Stimulated activated CD4-positive, alpha-beta T cell treated with anti-CD3 and anti-CD28 coated beads, Interleukin-1b, Interleukin-23, amount 100 ng/mL, for 4 hours (primary cell): ENCODE data around the gene BNC2.

Source experiments
- DNase-seq, 2 donors: peaks; one replicate each; pipeline ENCODE4 v3.0.0-alpha.2; 2020; ENCODE audit warnings: low read depth in 2 of 2

Gene BNC2

DNA sequence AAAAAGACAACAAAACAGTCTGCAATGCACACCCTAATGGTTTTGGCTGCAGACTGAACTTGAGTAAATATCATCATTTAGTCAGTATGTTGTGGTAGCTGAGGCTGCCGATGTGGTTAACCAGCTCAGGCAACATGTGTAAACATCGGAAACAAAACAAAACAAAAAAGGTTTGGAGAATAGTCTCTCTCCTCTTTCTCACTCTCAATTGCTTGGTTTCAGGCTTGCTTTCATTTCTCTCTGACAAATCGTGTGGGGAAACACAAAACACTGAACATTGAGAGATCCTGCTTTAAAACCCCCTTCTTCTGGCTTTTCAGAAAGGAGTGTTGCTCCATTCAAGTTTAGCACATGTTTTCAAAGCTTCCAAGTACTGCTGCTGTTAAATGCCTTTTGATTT, 453.3 kb downstream of the BNC2 start:
- no peak for DNase-seq

DNA sequence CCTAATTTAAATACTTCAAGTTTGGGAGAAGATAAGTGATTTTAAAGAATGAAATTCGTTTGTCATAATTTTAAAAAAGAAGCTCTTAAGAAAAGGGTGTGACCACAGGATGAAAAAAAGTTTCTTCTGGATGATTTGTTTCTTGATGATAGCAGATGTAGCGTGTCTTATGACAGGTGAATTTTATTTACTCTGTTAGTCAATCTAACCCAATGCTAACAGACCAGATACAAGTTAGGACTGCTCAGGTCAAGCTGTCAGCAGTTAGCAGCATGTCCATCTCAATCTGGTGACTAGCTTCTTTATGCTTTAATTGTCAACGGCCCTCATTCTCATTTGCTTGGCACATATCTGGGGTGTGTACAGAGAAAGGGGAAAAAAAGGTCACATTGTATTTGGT, 456.0 kb downstream of the BNC2 start:
- no peak for DNase-seq

DNA sequence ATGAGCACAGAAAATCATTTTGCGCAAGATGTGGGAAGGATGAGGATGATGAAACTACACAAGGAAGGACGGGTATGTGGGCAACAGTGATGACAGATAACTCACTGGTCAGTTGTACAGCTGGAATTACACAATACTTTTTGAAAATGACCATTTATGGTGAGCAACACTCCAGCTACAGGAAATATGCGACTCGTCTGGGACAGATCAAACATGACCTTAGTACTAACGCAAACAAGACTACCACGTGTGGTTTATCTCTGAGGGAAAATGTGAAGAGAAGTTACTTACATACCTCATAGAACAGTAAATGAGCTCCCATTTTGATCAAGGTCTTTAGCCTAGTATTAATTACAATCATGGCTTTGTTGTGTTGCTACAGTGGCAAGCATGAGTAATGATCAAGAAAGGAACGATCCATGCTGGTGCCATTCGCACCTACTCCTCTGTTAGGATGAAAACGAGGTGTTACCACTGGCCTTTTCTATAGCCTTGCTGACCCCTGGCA, 456.9 kb downstream of the BNC2 start:
- DNase-seq: no peak

DNA sequence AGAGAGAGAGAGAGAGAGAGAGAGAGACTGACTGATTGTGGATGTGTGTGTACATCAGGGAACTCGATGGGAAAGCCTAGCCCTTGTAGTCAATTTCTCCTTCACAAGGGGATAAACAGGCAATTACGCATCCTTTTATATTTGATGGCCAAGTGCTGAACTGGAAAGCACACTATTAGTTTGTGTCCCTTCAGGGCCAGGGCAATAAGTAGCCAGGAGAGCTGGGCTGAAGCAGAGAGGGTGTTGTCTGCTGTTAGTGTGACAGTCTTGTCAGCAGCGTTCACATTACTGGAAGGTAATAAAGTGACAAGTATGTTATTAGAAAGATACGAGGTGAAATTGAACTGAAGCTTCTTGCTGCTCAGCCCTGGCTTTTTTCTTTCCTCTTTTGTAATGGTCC, 457.7 kb downstream of the BNC2 start:
- DNase-seq: no peak

DNA sequence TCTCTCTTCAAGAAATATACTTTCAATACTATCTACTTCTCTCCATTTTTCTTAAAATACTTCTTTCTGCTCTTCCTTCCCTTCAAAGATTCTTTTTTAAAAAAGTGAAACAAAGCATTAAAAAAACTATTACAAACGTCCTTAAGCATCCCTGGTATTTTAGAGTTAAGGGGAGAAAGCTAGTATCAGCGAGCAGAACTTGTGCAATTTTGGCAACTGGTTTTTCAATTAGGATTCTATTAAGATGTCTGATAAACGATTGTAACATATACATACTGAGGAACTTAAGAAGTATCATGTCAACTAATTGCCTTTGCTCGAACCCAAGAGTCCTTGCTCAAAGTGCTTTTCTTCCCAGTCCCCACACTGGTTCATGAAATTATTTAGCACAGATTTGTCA, 459.2 kb downstream of the BNC2 start:
- DNase-seq: no peak

DNA sequence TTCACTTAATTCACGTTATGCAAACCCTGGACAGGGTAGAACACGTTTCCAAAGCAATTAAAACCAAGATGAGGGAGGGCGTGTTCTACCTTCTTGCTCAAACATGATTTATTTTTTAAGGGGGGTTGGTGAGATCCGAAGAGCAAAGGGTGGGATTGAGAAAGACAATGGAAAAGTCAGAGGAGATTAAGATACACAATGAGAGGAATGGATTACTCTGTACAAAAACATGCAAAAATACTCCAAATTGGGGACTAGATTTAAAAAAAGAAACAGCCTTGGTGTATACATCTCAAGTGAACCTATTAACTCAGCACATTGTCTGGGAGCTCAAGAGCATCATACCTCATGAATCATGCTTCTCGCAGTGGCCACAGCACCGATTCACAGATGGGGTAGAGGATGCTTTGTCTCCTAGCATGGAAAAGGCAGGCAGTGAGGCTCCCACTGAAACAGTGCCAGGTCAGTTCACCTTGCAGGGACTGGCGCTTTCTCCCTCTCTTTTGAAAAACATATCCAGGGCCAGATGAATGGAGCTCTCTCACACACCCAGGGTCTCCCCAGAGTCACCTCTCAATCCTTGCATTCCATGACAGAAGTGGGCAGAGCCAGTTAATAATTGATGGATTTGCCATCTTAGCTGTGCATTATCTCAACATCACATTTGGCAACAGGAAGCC, 459.7 kb downstream of the BNC2 start:
- DNase-seq: no peak

DNA sequence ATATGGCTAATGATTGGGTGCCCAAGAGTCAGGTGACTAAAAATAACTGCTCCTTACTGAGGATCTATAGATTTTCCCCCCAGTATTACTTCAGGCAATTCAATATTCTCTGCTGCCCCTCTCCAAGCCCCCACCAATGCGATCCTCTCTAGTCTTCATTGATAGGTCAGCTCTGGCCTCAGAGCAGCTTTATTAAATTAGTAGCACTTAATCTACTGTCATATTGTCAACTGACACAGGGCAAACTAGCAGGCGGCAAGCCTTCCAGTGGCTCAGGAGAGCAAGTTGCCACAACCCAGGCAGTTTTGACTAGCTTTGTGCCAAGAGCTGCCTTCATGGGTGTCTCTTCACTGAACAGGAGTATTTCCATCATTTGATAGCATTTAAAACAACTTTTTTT, 462.9 kb downstream of the BNC2 start:
- DNase-seq: no peak

DNA sequence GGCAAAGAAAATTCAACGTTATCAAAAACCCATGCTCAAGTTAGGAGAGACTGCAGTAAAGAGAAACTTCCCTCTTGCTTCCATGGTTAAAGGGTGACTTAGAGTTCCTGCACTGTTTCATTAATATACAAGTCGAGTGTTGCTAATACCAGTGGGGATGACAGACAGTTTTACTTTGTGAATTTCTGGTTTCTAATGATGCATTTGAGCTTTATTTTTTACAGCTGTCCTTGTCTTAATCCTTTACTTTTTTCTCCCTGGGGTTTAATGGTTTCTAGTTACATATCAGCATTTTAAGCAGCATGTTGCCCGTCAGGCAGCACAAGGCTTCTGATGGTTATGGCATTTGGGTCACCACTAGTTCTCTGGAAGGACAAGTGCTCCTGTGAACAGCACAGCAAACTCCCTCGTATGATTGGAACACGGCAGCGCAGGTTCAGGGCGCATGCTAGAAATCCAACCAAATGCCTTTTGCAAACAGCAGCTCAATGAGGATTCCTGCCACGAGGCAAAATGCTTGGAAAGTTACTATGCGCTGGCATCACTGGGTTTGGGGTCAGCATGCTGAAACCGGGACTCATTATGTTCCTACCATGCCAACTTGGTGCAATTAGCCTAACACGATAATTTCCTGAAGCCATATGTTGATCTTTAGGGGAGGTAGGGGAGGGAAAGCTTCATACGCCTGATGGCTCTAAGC, 463.8 kb downstream of the BNC2 start:
- no peak for DNase-seq

DNA sequence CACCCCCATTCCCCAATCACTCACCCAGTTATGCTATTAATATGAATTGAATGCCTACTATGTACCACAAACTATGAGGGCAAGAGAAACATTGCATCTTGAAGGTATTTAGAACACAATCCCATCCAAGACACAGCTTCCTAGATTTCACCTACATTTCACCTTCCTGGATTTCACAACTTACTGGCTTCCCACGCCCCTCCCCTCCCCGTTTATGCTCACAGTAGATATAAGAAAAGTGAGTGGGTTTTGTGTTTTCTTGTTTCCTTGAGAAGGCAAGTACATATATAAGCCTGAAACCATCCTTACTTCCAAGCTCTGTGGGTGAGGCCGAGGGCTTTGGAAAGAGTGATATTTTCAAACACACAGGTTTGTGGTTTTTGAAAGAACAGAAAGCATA, 465.0 kb downstream of the BNC2 start:
- no peak for DNase-seq

DNA sequence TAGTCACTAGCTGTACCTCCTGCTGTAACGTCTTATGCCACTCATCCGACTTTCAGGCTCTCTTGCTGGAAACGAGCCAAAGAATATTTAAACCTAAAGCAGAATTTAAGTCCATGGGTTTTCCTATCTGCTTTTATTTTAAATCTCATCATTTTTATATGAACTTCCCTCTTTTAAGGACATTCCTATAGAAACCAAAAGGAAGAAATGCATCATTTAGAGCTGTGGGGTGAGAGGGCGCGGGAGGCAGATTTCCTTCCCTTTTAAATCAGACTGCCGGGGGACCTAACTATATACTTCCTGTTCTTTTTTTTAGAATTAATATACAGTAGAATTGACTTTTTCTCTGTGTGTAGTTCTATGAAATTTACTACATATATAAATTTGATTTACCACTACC, 468.8 kb downstream of the BNC2 start:
- DNase-seq: no peak

DNA sequence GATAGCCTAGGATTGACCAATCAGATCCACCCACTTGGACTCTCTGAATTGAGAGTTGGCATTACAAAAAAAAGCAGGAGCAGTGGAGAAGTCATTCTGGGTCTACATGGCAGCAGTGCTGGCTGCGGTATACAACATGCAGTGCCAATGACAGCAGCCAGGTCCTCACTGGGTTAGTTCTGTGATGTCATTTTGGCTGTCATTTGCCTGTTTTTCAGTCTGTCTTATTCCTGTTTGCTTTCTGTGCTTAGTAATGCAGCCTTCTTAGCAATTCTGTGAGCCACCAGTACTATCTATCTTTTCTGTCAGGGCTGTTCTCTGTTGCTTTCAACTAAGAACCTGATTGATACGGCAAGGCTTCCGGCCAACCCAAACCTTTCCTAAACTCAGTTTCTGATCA, 471.8 kb downstream of the BNC2 start:
- no peak for DNase-seq

DNA sequence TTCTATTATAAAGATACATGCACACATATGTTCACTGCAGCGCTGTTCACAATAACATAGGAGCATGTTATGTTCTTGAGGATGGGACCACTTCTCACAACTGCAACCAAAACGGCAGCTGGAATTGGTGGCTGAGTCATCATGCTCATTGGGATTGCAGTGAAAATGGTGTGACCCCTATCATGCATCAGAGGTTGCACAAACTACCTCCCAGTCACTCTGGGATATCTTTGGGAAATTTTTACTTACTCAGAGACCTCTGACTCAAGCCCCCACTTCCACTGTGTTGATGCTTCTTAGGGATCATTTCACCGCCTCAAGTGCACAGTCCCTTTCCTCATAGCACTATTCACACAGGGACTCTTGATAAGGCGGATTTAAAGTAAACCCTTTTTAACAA, 474.1 kb downstream of the BNC2 start:
- DNase-seq: no peak

DNA sequence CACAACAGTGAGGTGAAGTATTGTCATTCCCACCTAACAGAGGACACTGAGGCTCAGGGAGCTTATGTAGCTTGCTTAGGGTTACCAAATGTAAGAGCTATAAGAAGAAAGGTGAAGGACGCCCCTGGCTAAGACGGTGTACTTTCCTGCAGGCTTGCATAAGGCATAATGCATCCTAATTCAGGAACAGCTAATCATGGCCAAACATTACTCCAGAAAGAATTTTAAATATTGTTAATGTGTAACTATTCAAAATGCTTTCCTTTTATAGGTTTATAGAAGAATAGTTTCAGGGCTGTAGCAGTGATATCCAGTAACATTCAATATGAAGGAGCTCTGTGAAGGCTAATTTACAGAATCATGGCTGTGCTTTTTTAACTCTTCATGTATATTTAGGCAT, 479.1 kb downstream of the BNC2 start:
- no peak for DNase-seq

DNA sequence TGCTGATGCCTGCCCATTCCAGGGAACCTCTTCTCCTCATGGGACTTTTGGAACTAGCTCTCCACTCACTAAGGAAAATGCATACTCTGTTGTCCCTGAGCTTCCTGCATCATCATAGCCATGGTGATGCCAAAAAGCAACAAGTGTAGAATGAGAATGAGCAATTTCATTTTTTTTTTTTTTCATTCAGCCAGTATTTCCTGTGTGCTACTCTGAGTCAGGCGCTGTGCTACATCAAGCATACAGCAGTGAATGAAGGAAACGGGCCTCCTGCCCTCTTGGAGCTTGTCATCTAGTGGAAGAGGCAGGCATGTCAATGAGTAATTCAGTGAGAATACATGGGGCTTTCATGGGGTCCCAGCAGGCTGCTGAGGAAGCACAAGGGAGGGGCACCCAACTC, 483.1 kb downstream of the BNC2 start:
- no peak for DNase-seq

DNA sequence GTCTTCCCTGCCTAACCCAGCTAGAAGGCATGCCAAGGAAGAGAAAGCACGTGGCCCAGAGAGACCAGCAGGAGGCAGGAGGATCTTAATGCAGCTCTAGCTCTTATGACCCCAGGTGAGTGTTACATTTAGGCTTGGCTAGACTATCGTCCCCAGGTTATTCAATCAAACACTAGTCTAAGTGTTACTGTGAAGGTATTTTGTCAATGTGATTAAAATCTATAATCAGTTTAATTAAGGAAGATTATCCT, 483.7 kb downstream of the BNC2 start:
- DNase-seq: no peak

DNA sequence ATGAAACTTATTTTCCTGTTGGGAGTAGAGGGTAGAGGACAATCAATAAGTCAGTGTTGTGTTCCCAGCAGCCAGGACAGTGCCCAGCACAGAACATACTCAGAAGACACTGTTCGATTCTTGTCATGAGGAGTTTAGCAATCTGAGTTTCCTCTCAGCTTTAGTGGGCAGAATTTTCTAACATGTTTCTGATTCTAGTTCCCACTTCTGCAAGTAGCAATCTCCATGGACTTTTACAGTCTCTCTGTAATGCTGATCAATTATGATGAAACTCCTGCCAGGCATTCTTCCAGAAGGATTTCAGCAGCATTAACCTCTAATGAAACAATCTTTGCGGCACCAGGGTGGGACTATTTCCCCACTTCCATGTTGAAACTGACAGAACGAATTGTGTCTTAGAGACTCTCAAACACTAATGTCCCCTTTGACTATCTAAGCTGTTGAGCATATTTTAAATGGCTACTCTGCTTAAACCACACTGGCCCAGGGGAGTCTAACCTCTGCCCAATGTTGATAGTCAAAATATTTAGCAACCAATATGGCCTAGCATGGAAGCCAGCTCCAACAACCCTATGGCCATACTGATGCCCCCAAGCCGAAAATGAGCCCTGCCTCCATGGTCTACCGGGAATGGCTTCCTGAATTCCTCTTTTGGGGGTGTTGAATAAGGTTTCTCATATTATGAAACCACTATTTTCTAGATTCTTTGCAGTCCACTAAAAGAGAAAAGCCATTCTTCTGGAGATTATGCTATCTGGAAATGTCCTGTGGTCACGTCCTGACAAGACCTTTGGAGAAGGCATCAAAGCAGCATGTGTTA, 484.3 kb downstream of the BNC2 start:
- DNase-seq: no peak

DNA sequence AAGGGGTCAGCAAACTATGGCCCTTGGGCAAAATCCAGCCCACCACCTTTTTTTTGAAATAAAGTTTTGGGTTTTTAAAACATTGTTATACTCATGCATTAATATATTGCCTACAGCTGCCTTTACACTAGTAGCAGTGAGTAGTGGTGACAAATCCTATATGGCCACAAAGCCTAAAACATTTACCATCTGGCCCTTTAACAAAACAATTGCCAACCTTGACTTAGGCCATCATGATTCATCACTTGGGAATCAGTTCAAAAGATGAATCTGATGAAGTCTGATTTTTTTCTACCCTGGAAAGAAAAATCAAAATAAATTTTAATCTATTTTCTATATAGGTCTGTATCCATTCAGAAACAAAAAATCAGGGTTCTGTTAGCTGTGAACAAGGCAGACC, 484.9 kb downstream of the BNC2 start:
- DNase-seq: no peak

DNA sequence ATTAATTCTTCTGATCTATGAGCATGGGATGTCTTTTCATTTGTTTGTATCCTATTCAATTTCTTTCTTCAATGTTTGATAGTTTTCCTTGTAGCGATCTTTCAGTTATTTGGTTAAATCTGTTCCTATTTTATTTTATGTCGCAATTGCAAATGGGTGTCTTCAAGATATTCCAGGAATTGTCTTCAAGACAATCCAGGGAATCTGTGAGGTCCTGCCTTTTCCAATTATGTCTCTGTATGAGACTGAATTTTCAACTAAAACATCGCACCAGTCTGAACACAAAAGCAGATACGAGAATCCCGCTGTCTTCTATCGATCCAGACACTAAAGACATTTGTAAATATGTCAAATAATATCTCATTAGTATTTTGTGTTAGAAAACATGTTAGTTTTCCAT, 485.5 kb downstream of the BNC2 start:
- DNase-seq: no peak

DNA sequence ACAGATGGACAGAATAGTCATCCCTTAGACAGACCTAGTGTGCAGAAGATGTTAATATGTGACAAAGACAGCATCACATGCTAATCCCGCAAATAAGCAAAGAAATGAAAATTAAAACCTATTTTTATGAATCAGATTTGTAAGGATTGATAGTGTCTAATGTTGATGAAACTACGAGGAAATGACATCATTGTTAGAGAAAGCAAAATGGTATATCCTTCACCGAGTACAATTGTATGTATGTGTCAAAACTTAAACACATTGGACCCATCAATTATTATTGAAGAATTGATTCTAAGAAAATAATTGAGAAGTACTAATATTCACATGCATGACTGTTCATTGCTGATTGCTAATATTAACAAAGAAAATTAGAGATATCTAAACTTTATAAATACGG, 493.2 kb downstream of the BNC2 start:
- DNase-seq: no peak

DNA sequence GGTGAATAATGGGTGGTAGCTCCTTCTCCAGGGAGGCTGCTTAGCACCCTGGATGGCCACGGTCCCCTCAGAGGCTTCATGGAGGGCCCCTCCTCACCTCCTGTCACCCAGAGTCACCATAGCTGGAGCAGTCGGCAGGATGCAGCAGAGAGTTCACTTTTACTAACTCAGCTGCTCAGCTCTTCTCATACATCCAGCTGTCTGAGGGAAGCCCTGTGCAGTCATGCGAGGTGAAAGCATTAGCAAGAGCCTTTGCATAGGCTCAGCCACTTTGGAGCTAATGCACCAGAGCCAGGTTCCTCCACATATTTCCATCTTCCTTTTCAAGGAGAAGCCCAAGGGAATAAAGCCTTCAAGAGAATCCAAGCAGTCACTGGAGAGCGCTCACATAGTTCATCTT, 499.2 kb downstream of the BNC2 start:
- no peak for DNase-seq

DNA sequence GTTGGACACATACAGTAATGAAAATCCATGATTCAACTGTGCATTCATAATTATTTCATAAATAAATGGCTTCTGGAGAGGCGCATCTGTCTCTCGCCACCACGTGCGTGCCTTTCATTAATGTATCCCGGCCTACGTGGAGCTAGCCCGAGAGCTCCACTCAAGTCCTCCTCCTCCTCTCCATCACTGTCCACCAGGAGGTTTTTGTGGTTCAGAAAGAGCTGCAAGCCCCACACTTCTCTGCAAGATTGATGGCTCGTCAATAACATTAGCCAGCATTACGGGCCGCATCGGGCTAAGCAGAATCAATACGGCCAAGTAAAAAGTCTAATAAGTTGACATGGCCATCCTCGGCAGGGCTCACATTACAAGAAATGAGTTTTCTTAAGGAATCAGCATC, 499.8 kb downstream of the BNC2 start:
- no peak for DNase-seq

DNA sequence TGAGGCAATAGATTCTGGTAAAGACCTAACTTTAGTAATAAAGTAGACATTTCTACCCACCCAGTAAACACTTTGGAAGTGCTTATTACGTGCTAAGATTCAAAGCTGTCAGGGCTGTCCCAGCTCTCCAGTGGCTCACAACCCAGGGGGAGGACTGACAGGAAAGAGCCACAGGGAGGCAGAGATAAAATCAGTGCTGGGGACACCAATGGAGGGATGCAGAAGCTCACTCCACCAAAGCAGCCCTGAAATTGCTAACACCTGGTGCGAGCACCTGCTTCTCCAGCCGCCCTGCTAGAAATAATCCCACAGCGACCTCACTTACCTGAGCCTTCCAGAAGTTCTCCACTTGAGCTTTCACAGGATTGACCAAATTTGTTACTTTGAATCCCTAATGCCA, 501.0 kb downstream of the BNC2 start:
- no peak for DNase-seq
